Measurements from ENCODE around the gene CD80. TPM values are rescaled to one million over a fixed set of nuclear protein-coding genes. Genes with fewer than 3 reads are reported as not detected.

Gene CD80
- total and polyA plus RNA-seq, 3 experiments from 2014 or later: 0.91 to 17.9 (median 16.8) TPM

- H3K36me3 Mint-ChIP-seq: peaks cover 0 to 1% (median 0%) of the 10 kb centered on the region in 3 donors
- DNase-seq: no peak
- no peaks in the 10 kb centered on the region for H3K4me1 ChIP-seq (ENCODE audit: insufficient read depth, low read length)
- H3K27me3 Mint-ChIP-seq: peaks cover 6 to 16% of the 10 kb centered on the region in 2 donors
- H3K27ac Mint-ChIP-seq: no peak overlapping the region
- H3K27ac ChIP-seq (ENCODE audit: low read depth, low read length): no peak overlapping the region
- ChIA-PET POLR2A (no interaction called here), CTCF (no interaction called here)
- no peaks in the 10 kb centered on the region for H3K4me1 Mint-ChIP-seq
- no peak overlapping the region for H3K4me3 Mint-ChIP-seq
- no peaks in the 10 kb centered on the region for H3K36me3 ChIP-seq (ENCODE audit: insufficient read depth, low read length)
- no peaks in the 10 kb centered on the region for H3K27me3 ChIP-seq (ENCODE audit: insufficient read depth, low read length, poor library complexity, severe bottlenecking)
- H3K4me3 ChIP-seq (ENCODE audit: low read length): no peak overlapping the region
- no peaks in the 10 kb centered on the region for H3K9me3 Mint-ChIP-seq
- no peaks in the 10 kb centered on the region for H3K9me3 ChIP-seq (ENCODE audit: low read length)
These were observed 29.8 kb upstream of the CD80 start for GRCh38 chr3:119589102-119589773.

- no peak overlapping the region for H3K4me3 ChIP-seq (ENCODE audit: low read length)
- Mint-ChIP-seq H3K27me3 (peaks cover 6 to 16% of the 10 kb centered on the region in 2 donors), H3K4me1 (no peaks in the 10 kb centered on the region), H3K36me3 (peaks cover 0 to 1% (median 0%) of the 10 kb centered on the region in 3 donors), H3K4me3 (no peak overlapping the region), H3K27ac (no peak overlapping the region), H3K9me3 (no peaks in the 10 kb centered on the region)
- POLR2A ChIA-PET: no interaction called here
- CTCF ChIA-PET: interaction anchor here (1.2 kb wide), 1 partner anchor 13 kb away, joined by 4 read pairs; no protein-coding TSS in a partner anchor
- H3K27ac ChIP-seq (ENCODE audit: low read depth, low read length): no peak overlapping the region
- no peak for DNase-seq
- no peaks in the 10 kb centered on the region for H3K27me3 ChIP-seq (ENCODE audit: insufficient read depth, low read length, poor library complexity, severe bottlenecking)
- H3K4me1 ChIP-seq (ENCODE audit: insufficient read depth, low read length): no peaks in the 10 kb centered on the region
- no peaks in the 10 kb centered on the region for H3K36me3 ChIP-seq (ENCODE audit: insufficient read depth, low read length)
- no peaks in the 10 kb centered on the region for H3K9me3 ChIP-seq (ENCODE audit: low read length)
These were observed 28.7 kb upstream of the CD80 start for GRCh38 chr3:119588112-119588511.

- no peaks in the 10 kb centered on the region for H3K9me3 Mint-ChIP-seq
- ChIA-PET POLR2A (no interaction called here), CTCF (interaction anchor here (1.2 kb wide), 1 partner anchor 15 kb away, joined by 4 read pairs; no protein-coding TSS in a partner anchor)
- no peaks in the 10 kb centered on the region for H3K4me1 ChIP-seq (ENCODE audit: insufficient read depth, low read length)
- H3K4me3 Mint-ChIP-seq: no peak overlapping the region
- no peak overlapping the region for H3K27ac ChIP-seq (ENCODE audit: low read depth, low read length)
- no peaks in the 10 kb centered on the region for H3K9me3 ChIP-seq (ENCODE audit: low read length)
- H3K36me3 ChIP-seq (ENCODE audit: insufficient read depth, low read length): no peaks in the 10 kb centered on the region
- H3K36me3 Mint-ChIP-seq: peaks cover 0 to 1% (median 0%) of the 10 kb centered on the region in 3 donors
- H3K27ac Mint-ChIP-seq: no peak overlapping the region
- H3K4me1 Mint-ChIP-seq: peaks cover 0 to 6% (median 0%) of the 10 kb centered on the region in 3 donors
- H3K27me3 ChIP-seq (ENCODE audit: insufficient read depth, low read length, poor library complexity, severe bottlenecking): no peaks in the 10 kb centered on the region
- H3K27me3 Mint-ChIP-seq: peaks cover under 1 to 16% of the 10 kb centered on the region in 2 donors
- DNase-seq: no peak
- H3K4me3 ChIP-seq (ENCODE audit: low read length): no peak overlapping the region
These were observed 27.3 kb upstream of the CD80 start for GRCh38 chr3:119586733-119587172.

GRCh38 chr3:119585856-119586570 lies 26.6 kb upstream of the CD80 start:
- DNase-seq: no peak
- Mint-ChIP-seq H3K27ac (no peak overlapping the region), H3K27me3 (peaks cover 0 to 16% of the 10 kb centered on the region in 2 donors), H3K36me3 (peaks cover 0 to 1% (median 0%) of the 10 kb centered on the region in 3 donors), H3K9me3 (no peaks in the 10 kb centered on the region), H3K4me1 (peaks cover 0 to 9% (median 0%) of the 10 kb centered on the region in 3 donors), H3K4me3 (no peak overlapping the region)
- no peaks in the 10 kb centered on the region for H3K9me3 ChIP-seq (ENCODE audit: low read length)
- H3K27me3 ChIP-seq (ENCODE audit: insufficient read depth, low read length, poor library complexity, severe bottlenecking): no peaks in the 10 kb centered on the region
- no peaks in the 10 kb centered on the region for H3K4me1 ChIP-seq (ENCODE audit: insufficient read depth, low read length)
- H3K4me3 ChIP-seq (ENCODE audit: low read length): no peak overlapping the region
- ChIA-PET CTCF (no interaction called here), POLR2A (no interaction called here)
- no peak overlapping the region for H3K27ac ChIP-seq (ENCODE audit: low read depth, low read length)
- no peaks in the 10 kb centered on the region for H3K36me3 ChIP-seq (ENCODE audit: insufficient read depth, low read length)

GRCh38 chr3:119585208-119585607 lies 25.8 kb upstream of the CD80 start:
- no peak for DNase-seq
- no peaks in the 10 kb centered on the region for H3K9me3 ChIP-seq (ENCODE audit: low read length)
- CTCF ChIA-PET: no interaction called here
- peaks cover 0 to 13% of the 10 kb centered on the region in 2 donors for H3K27me3 Mint-ChIP-seq
- H3K4me1 ChIP-seq (ENCODE audit: insufficient read depth, low read length): no peaks in the 10 kb centered on the region
- H3K4me1 Mint-ChIP-seq: peaks cover 4 to 13% (median 5%) of the 10 kb centered on the region in 3 donors
- peaks cover 0 to 1% (median 0%) of the 10 kb centered on the region in 3 donors for H3K36me3 Mint-ChIP-seq
- no peak overlapping the region for H3K4me3 ChIP-seq (ENCODE audit: low read length)
- H3K27ac Mint-ChIP-seq: no peak overlapping the region
- no peaks in the 10 kb centered on the region for H3K9me3 Mint-ChIP-seq
- H3K36me3 ChIP-seq (ENCODE audit: insufficient read depth, low read length): no peaks in the 10 kb centered on the region
- H3K4me3 Mint-ChIP-seq: no peak overlapping the region
- H3K27ac ChIP-seq (ENCODE audit: low read depth, low read length): no peak overlapping the region
- H3K27me3 ChIP-seq (ENCODE audit: insufficient read depth, low read length, poor library complexity, severe bottlenecking): no peaks in the 10 kb centered on the region
- POLR2A ChIA-PET: no interaction called here

GRCh38 chr3:119582178-119582577 lies 22.8 kb upstream of the CD80 start:
- Mint-ChIP-seq H3K27ac (peak overlapping the region in 2 of 8 donors; percentile 4 to 58), H3K36me3 (peaks cover 0 to 6% (median 0%) of the 10 kb centered on the region in 3 donors), H3K4me1 (peaks cover 15 to 24% (median 15%) of the 10 kb centered on the region in 3 donors), H3K27me3 (peaks cover 3 to 7% of the 10 kb centered on the region in 2 donors), H3K9me3 (no peaks in the 10 kb centered on the region), H3K4me3 (peak overlapping the region in 1 of 7 donors; percentile 35)
- CTCF ChIA-PET: no interaction called here
- H3K36me3 ChIP-seq (ENCODE audit: insufficient read depth, low read length): no peaks in the 10 kb centered on the region
- H3K4me3 ChIP-seq (ENCODE audit: low read length): no peak overlapping the region
- no peak for DNase-seq
- POLR2A ChIA-PET: no interaction called here
- no peaks in the 10 kb centered on the region for H3K4me1 ChIP-seq (ENCODE audit: insufficient read depth, low read length)
- no peak overlapping the region for H3K27ac ChIP-seq (ENCODE audit: low read depth, low read length)
- no peaks in the 10 kb centered on the region for H3K9me3 ChIP-seq (ENCODE audit: low read length)
- no peaks in the 10 kb centered on the region for H3K27me3 ChIP-seq (ENCODE audit: insufficient read depth, low read length, poor library complexity, severe bottlenecking)

- Histone ChIP-seq H3K9me3 (ENCODE audit: low read length) (no peaks in the 10 kb centered on the region), H3K27ac (ENCODE audit: low read depth, low read length) (peak overlapping the region; percentile 57), H3K4me3 (ENCODE audit: low read length) (peak overlapping the region; percentile 74), H3K27me3 (ENCODE audit: insufficient read depth, low read length, poor library complexity, severe bottlenecking) (no peaks in the 10 kb centered on the region), H3K4me1 (ENCODE audit: insufficient read depth, low read length) (no peaks in the 10 kb centered on the region), H3K36me3 (ENCODE audit: insufficient read depth, low read length) (no peaks in the 10 kb centered on the region)
- peak in 2 of 5 donors; percentile 13 to 51 for DNase-seq
- ChIA-PET POLR2A (no interaction called here), CTCF (interaction anchor here (1.4 kb wide), 1 partner anchor 18 kb away, joined by 3 read pairs; no protein-coding TSS in a partner anchor)
- Mint-ChIP-seq H3K27me3 (peaks cover 3 to 7% of the 10 kb centered on the region in 2 donors), H3K27ac (peak overlapping the region; percentile 8 to 96 (median 91)), H3K9me3 (no peaks in the 10 kb centered on the region), H3K36me3 (peaks cover 0 to 6% (median 0%) of the 10 kb centered on the region in 3 donors), H3K4me3 (peak overlapping the region; percentile 85 to 97 (median 95)), H3K4me1 (peaks cover 15 to 24% (median 15%) of the 10 kb centered on the region in 3 donors)
These were observed 20.8 kb upstream of the CD80 start for GRCh38 chr3:119580067-119580760.

Measured in CD8-positive, alpha-beta memory T cell (primary cell).